Measurements from ENCODE around the gene HYOU1.
A peak's percentile ranks its signal among the peaks of the same experiment; 100 is the strongest.
"Not testable (repeated sequence)": the region's sequence is repeated elsewhere in the genome, so short reads cannot be mapped to it uniquely, and the experiment has no call there.

HYOU1 gene, protein sequence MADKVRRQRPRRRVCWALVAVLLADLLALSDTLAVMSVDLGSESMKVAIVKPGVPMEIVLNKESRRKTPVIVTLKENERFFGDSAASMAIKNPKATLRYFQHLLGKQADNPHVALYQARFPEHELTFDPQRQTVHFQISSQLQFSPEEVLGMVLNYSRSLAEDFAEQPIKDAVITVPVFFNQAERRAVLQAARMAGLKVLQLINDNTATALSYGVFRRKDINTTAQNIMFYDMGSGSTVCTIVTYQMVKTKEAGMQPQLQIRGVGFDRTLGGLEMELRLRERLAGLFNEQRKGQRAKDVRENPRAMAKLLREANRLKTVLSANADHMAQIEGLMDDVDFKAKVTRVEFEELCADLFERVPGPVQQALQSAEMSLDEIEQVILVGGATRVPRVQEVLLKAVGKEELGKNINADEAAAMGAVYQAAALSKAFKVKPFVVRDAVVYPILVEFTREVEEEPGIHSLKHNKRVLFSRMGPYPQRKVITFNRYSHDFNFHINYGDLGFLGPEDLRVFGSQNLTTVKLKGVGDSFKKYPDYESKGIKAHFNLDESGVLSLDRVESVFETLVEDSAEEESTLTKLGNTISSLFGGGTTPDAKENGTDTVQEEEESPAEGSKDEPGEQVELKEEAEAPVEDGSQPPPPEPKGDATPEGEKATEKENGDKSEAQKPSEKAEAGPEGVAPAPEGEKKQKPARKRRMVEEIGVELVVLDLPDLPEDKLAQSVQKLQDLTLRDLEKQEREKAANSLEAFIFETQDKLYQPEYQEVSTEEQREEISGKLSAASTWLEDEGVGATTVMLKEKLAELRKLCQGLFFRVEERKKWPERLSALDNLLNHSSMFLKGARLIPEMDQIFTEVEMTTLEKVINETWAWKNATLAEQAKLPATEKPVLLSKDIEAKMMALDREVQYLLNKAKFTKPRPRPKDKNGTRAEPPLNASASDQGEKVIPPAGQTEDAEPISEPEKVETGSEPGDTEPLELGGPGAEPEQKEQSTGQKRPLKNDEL

DNA sequence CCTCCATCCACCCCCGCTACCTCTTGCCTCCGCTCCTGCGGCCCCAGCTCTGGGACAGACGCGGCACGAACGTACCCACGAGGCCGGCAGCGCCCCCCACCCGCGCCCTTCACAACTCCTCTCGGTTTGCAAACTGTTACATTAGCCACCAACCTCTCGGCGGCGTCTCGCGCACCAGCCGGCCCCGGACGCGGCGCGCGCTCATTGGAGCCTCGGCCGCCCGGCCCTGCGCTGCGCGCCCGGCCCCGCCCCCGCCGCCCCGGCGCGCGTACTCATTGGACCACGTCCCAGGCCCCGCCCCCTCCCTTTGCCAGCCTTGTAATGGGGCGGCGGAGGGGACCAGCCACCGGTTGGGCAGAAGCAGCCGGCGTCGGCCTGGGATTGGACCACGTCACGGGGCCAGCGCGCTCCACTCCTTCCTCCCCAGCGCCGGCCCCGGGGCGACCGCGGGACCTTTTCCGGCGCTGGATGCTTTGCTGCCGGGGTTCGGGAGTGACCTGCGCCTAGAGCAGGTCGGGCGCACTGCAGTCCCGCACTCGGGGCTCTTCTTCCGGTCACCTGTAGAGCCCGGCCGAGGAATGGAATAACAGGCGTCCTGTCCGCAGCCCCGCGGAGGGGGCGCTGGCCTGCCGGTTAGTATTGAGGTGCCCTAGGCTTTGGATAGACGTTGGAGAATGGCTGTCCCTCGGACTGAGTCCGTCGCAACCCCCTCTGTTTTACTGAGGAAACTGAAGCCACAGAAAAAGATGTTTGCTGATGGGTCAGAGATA lies at the start of gene HYOU1:
Gene HYOU1, minus strand, starts transcription at position 206 of the 770 bp plus-strand sequence. CDS start 1,045 bp downstream, outside the sequence.
- DNase-seq (ENCODE audit: low read depth): peak; percentile 99
- TF ChIP-seq, protein P1, sequence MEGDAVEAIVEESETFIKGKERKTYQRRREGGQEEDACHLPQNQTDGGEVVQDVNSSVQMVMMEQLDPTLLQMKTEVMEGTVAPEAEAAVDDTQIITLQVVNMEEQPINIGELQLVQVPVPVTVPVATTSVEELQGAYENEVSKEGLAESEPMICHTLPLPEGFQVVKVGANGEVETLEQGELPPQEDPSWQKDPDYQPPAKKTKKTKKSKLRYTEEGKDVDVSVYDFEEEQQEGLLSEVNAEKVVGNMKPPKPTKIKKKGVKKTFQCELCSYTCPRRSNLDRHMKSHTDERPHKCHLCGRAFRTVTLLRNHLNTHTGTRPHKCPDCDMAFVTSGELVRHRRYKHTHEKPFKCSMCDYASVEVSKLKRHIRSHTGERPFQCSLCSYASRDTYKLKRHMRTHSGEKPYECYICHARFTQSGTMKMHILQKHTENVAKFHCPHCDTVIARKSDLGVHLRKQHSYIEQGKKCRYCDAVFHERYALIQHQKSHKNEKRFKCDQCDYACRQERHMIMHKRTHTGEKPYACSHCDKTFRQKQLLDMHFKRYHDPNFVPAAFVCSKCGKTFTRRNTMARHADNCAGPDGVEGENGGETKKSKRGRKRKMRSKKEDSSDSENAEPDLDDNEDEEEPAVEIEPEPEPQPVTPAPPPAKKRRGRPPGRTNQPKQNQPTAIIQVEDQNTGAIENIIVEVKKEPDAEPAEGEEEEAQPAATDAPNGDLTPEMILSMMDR (IDR thresholded peaks at IDR 0.05; ENCODE audit: insufficient read depth, low read depth, low read length, missing control alignments): peak; percentile 31
- H3K4me3 ChIP-seq (ENCODE audit: low read length): peak within 1 kb of the TSS; percentile 72

DNA sequence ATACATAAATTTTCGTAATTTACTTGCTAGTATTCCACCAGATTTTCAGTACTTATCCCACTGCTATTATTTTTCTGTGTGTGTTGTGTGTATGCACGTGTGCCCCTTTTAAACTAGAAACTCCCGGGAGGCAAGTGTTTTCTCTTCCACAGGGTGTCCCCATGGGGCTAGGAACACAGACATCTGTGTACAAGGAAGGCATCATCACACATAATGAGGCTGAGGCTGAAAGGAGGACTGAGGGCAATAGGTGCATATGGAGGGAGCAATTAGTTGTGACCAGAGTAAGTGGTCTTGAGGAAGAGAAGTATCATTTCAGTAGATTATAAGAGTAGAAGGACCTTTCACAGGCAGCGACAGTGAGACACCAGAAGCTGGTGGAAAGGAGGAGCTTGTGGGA lies 46.8 kb upstream of the HYOU1 start:
- DNase-seq (ENCODE audit: low read depth): no peak
- H3K4me3 ChIP-seq (ENCODE audit: low read length): no peak overlapping the region
- TF ChIP-seq, protein P1 (IDR thresholded peaks at IDR 0.05; ENCODE audit: insufficient read depth, low read depth, low read length, missing control alignments): peak; percentile 30

DNA sequence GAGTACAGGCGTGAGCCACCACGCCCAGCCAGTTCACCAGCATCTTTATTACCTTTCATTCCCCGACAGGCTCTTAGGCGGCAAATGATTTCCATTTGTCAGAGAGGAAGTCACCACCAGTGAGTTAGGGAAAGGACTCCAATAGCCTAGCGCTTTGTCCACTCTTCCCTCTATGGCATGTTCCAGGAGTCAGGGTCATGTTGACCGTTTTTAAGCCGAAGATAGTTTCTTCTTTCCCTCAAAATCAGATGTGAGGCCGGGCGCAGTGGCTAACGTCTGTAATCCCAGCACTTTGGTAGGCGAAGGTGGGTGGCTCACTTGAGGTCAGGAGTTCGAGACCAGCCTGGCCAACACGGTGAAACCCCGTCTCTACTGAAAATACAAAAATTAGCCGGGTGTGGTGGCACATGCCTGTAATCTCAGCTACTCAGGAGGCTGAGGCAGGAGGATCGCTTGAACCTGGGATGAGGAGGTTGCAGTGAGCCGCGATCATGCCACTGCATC lies 46.2 kb upstream of the HYOU1 start:
- DNase-seq (ENCODE audit: low read depth); H3K4me3 ChIP-seq (ENCODE audit: low read length): not testable (repeated sequence)

DNA sequence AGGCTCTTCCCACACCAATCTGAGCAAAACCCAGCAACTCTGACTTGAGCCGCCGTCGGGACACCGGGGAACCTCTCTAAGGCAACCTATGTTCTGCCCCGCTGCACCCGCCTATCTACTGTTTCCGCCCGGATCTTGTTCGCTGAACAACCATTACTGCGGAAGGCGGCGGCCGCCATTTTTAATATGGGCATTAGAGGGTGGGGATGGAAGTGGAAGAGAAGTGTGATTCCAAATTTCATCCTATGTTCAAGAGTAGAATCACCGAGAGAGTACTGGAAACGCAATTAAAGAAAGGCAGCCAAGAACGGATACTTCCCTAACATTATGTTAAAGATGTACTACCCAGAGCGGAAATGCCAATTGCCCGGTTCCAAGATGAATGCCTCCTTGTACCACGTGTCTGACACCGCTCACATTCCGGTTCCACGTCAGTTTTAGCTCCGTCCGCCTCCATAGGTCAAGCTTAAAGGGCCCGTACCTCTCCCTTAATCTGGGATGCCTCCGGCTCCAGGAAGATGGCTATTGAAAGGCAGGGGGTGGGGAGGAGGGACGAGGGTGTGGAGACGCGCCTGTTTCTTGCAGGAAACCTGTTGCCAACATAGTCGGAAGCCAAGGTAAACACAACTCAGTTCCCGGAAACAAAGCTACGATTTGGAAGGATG lies 44.9 kb upstream of the HYOU1 start, which contains the start of gene DPAGT1:
Gene DPAGT1, minus strand, starts transcription at position 95 of the 665 bp plus-strand sequence. CDS start 198 bp downstream, outside the sequence.
- peak within 1 kb of the TSS; percentile 81 for H3K4me3 ChIP-seq (ENCODE audit: low read length)
- TF ChIP-seq, protein P1 (IDR thresholded peaks at IDR 0.05; ENCODE audit: insufficient read depth, low read depth, low read length, missing control alignments): no peak
- DNase-seq (ENCODE audit: low read depth): peak; percentile 99

DNA sequence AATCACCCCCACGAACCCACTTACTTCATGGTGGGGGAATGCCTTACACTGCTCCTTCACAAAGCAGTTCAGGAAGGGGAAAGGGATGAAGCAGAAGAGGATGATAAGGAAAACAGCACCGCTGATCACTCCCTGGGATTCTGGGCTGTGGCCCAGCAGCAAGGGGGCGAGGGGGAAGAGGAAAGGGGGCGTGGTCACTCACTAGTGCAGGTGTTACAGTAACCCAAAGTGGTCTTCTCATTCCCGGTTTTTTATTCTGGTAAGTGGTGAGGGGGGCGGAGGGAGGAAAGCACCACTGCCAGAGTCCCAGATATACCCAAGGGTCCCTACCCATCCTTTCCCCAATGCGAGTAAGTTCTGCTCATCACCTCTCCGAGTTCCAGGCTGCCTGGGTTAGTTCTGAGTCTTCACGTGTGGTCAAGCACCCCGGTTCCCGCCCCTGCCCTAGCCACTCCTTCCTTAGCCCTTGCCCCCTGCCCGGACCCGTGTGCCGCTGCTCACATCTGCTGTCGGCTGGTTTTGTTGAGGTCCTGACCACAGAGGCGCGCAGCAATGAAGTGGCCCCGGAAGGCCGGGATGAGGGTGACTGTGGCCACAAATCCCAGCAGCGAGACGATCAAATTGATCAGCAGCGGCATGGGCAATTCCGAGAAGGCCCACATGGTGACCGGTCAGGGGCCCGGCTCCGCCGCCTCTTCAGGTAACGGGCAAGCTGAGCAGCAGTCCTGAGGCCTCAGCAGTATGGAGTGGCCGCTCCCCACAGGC lies 44.2 kb upstream of the HYOU1 start:
- no peak for DNase-seq (ENCODE audit: low read depth)
- TF ChIP-seq, protein P1 (IDR thresholded peaks at IDR 0.05; ENCODE audit: insufficient read depth, low read depth, low read length, missing control alignments): peak; percentile 2
- peak overlapping the region; percentile 81 for H3K4me3 ChIP-seq (ENCODE audit: low read length)

DNA sequence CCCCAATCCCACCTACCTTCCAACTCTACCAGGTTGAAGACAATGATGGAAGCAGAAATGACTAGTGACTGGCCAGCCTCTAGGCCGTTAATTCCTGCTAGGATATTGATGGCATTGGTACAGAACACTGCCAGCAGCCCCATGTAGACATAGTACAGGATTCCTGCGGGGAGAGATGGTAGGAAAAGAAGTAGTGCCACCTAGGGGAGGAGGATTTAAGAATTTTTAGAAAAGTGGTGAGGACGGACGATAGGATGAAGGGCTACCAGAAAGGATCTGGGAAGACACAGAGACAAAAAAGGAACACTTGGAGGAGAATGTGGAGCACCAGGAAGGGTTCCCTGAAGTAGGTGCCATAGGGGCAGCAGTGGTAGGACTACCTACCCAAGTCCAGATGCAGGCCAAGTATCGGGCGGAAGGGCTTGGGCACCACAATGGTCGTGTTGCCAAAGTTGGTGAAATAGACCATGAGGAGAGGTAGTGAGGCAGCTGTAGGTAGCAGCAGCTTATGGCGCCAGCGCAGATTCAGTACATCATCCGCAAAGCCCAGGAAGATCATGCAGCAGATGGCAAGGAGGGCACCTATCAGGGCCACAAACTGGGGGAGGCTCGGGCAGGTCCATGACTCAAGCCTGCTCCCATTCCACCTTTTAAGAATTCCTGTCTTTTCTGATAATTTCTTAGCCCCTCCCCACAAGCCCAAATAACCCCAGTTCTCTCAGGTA lies 43.4 kb upstream of the HYOU1 start:
- peak overlapping the region; percentile 81 for H3K4me3 ChIP-seq (ENCODE audit: low read length)
- DNase-seq (ENCODE audit: low read depth): peak; percentile 66
- TF ChIP-seq, protein P1 (IDR thresholded peaks at IDR 0.05; ENCODE audit: insufficient read depth, low read depth, low read length, missing control alignments): peak; percentile 55
